Upper lobe of left lung (tissue), 4 donors: ENCODE measurements around the gene TOB1.
A peak's percentile ranks its signal among the peaks of the same experiment; 100 is the strongest.

Experiments
- POLR2A ChIP-seq, 4 donors: fragments of 450-650 bp; IDR thresholded peaks; one replicate each; pipeline ENCODE4 v1.5.1; 2016 to 2017; ENCODE audit warnings: antibody characterized with exemption in 4 of 4, mild to moderate bottlenecking in 2 of 4
- POLR2AphosphoS5 ChIP-seq, 2 donors: sonication (generic); formaldehyde crosslinking; IDR thresholded peaks; one replicate each; pipeline ENCODE4 v1.5.1; 2017; ENCODE audit warnings: antibody characterized with exemption in 2 of 2

DNA sequence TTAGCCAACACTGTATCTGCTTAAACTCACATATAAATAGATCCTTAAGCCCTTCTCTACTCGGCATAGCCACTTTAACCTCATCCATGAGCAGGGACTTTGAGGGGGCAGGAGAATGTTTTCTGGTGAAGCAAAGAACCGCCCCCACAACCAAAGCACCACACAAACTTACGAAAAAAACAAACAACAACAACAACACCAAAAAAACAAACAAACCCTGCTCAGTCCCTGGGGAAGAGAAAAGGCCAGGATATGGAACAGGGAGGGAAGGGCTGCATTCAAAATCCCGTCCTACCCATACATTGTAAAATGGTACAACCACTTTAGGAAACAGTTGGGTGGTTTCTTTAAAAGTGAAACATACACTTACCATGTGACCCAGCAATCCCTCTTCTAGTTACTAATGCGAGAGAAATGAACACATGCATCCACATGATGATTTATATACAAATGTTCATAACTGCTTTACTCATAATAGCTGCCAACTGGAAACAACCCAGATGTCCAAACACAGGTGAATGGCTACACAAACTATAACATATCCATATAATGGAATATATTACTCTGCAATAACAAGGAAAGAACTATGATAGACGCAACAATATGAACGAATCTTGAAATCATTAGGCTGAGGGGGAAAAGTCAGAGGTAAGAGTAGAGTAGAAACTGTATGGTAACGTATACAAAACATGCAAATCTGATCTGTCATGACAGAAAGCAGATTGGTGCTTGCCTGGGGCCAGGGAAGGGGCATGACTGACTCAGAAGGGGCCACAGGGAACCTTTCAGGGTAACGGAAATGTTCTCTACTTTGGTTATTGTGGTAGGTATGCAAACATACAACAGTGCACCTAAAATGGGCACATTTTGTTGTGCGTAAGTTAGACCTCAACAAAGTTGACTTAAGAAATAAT is 37.7 kb upstream of the TOB1 start:
- no peak for TF ChIP-seq POLR2AphosphoS5 (IDR thresholded peaks at IDR 0.05)
- TF ChIP-seq POLR2A (IDR thresholded peaks at IDR 0.05): peak in 1 of 4 donors; percentile 36
